ENCODE data around the gene SPEG.

SPEG gene

DNA sequence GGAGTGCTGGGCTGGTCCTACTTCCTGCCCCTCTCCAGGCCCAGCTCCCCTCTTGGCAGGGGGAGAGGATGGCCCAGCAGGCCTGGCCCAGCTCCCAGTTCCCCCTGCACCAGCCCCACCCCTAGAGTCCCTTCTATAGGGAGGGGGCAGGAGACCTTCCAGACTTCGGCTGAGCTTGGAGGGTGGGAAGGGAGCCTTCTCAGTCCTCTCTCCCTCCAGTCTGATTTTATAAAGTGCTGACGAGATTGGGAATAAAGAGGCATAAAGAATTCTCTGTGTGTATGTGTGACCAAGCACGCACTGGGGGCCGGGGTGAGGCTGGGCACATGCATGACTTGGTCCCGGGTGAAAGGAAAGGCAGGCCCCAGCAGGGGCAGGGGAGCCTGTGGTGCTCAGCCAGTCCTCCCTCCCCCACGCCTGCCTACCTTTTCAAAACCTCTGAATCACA lies 103.9 kb downstream of the SPEG start:
- DNase-seq: no peak

DNA sequence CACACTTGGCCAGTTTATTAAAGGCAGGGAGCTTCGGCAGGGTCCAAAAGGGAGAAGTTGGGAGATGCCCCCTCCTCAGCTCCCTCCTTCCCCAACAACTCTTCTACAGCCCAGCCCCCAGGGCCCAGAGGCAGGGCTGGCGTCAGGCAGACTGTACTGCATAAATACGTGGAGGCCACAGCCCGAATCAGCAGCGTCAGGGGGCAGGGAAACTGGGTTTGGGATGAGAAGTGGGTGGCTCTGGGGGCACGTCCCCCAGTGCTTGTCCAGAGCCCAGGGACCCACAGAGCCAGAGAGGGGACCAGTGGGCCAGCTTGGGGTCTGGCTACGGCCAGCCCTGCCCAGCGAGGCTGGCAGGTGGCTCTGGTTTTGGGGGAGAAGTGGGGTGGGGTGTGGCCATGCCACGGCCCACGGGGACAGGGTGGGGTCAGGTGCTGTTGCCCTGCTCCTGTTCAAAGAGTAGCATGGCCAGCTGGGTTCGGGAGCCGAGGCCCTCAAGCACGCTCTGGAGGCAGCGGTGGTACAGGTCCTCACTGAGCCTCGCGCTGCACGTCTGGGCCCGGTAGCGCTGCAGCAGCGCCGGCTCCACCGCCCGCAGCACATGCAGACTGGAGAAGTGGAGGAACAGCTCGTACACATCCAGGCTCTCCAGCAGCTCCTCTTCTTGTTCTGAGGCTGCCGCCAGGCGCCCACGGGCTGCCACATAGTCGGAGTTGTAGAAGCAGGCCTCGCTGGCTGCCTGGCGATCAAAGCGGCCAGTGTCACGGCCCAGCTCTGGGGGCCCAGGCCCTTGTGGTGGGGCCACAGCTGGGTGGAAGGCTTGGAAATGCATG lies 104.5 kb downstream of the SPEG start:
- no peak for DNase-seq

GRCh38 chr2:219539926-219540678 lies 105.5 kb downstream of the SPEG start:
- DNase-seq: no peak

- DNase-seq: no peak
Observed at GRCh38 chr2:219540784-219541504, 106.3 kb downstream of the SPEG start.

DNA sequence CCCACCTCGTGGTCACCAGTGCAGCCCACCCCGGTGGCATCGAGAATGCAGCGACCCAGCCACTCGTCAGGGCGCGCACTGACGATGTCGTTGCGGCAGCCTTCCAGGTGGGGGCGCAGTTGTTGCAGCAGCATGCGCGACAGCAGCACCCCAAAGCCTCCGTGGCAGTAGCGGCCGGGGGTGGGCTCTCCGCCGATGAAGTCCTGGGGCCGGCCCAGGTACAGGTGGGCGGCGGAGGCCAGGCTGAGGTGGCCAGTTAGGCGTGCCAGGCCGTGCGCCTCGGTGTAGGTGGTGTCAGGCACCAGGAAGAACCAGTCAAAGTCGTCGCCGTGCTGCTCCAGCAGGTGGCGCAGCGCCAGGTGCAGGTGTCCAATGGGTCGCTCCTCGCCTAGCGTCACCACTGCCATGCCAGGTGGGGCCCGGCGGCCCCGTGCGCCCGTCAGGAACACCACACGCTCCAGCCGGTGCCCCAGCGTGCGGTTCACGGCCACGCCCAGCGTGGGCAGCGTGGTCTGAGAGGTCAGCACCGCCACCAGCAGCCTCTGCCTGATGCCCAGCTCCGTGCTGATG lies 107.1 kb downstream of the SPEG start:
- peak; percentile 86 for DNase-seq

GRCh38 chr2:219542931-219543595 lies 108.4 kb downstream of the SPEG start:
- no peak for DNase-seq

- peak; percentile 92 for DNase-seq
Observed at GRCh38 chr2:219543596-219544358, 109.1 kb downstream of the SPEG start, which contains the start of the genes CHPF and TMEM198. Gene CHPF, minus strand, starts transcription at chr2:219543809. Its CDS starts 271 bp downstream, at chr2:219543538. Gene TMEM198, plus strand, starts transcription at chr2:219544028. Its CDS starts 700 bp downstream, at chr2:219544728.

- no peak for DNase-seq
Observed at GRCh38 chr2:219544567-219544966, 109.9 kb downstream of the SPEG start.

DNA sequence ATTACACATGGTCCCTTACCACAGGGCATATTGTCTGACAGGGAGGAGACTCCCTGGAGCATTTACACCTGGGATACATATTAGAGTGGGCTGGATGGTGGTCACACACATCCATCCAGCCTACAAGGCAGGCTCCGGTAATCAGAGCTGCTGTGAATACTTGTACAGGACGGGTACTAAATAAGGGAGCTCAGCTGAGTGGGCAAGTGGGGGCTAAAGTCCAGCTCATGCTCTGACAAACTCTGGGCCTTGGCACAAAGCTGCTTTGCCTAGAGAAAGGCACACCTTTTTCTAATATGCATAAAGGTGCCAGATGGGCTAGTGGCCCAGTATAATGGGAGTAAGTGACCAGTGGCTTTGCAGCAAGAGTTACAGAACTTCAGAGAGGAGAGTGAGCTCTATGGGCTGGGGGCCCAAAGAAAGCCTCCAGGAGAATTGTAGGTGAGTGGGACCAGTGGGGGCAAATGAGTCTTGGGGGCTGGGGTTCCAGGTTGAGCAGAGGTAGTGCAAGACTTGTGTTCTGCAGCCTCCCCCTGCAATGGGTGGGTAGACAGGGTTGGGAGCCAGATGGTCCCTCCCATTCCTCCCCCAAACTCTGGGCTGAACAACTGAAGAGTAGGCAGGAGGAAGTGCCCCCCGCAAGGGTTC lies 110.8 kb downstream of the SPEG start:
- DNase-seq: no peak

GRCh38 chr2:219545943-219546352 lies 111.3 kb downstream of the SPEG start:
- no peak for DNase-seq

DNA sequence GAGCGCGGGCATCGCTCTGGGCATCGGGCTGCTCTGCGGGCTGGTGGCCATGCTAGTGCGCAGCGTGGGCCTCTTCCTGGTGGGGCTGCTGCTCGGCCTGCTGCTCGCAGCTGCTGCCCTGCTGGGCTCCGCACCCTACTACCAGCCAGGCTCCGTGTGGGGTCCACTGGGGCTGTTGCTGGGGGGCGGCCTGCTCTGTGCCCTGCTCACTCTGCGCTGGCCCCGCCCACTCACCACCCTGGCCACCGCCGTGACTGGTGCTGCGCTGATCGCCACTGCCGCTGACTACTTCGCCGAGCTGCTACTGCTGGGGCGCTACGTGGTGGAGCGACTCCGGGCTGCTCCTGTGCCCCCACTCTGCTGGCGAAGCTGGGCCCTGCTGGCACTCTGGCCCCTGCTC lies 113.0 kb downstream of the SPEG start:
- DNase-seq: no peak

Measured in activated CD4-positive, alpha-beta T cell treated with anti-CD3 and anti-CD28 coated beads, Interleukin-2, amount 50 U/mL, for 1 hour (primary cell).